ENCODE measurements around the gene CYP46A1. TPM values are rescaled to one million over a fixed set of nuclear protein-coding genes. Genes with fewer than 3 reads are reported as not detected.

Gene CYP46A1
- total RNA-seq, 1 donor from 2014 or later = 1.1 TPM

DNA sequence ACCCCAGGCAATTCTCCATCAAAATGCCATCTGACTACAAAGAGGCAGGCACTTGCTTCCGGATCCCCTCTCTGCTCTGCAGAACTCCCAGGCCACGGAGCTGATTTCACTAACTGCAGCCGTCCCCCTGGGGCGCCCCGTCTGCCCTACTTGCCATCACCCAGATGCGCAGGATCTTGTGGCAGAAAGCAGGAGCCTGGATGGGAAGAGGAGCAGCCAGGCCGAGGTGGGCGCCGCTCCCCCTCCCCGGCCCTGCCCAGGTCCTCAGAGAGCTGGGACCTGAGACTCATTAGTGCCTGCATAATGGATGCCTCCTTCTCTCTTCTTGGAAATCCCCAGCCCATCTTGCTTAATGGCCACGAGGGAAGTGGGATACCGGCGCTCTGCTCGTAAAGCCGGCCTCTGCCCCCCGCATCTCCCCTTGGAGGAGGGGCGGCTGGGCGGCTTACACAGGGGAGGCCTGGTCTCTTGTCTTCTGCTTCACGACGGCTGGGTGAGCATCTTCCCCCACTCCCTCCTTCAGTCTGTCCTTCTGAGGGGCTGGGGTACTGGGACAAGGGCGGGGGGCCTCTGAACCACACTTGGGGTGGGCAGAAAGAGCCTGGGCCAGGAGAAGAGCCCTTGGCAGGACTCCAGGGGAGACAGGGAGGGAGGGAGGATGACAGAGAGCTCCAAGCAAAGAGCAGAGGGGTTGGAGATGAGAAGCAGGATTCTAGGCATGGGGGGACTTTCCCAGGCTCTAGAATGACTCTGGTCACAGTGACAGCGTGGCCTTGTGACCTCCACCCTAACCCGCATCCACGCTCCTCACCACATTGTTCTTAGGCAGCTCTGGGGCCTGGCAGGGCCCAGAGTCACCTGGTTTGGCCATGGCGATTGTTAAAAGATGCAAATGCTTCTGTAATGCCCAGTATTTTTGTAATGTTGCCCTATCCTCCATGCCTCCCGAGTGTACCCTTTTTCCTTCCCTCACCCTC lies 89.7 kb downstream of the CYP46A1 start:
- H3K27ac Mint-ChIP-seq = peak overlapping the region; percentile 51
- Histone ChIP-seq H3F3A (ENCODE audit: low read depth) (no peaks in the 10 kb centered on the region), H3K4me3 (no peak overlapping the region), H4K20me1 (ENCODE audit: low read depth) (no peaks in the 10 kb centered on the region), H3K79me2 (ENCODE audit: low read depth) (no peaks in the 10 kb centered on the region), H3K4me1 (peaks cover 32% of the 10 kb centered on the region), H3K27ac (no peak overlapping the region), H3K9ac (no peak overlapping the region), H3K9me3 (ENCODE audit: low read depth) (peaks cover 3% of the 10 kb centered on the region), H3K4me2 (peak overlapping the region; percentile 39), H3K27me3 (no peaks in the 10 kb centered on the region), H3K36me3 (no peaks in the 10 kb centered on the region), H2AFZ (replicated peaks) (peak overlapping the region; percentile 89)
- DNase-seq (ENCODE audit: low spot score) = peak; percentile 44
- H3K27me3 Mint-ChIP-seq (ENCODE audit: insufficient read depth, low read depth) = peaks cover 10% of the 10 kb centered on the region
- H3K4me3 Mint-ChIP-seq = peak overlapping the region; percentile 46
- no peaks in the 10 kb centered on the region for H3K36me3 Mint-ChIP-seq
- H3K9me3 Mint-ChIP-seq = peaks cover 7% of the 10 kb centered on the region
- H3K4me1 Mint-ChIP-seq = peaks cover 27% of the 10 kb centered on the region
- TF ChIP-seq, protein P1, sequence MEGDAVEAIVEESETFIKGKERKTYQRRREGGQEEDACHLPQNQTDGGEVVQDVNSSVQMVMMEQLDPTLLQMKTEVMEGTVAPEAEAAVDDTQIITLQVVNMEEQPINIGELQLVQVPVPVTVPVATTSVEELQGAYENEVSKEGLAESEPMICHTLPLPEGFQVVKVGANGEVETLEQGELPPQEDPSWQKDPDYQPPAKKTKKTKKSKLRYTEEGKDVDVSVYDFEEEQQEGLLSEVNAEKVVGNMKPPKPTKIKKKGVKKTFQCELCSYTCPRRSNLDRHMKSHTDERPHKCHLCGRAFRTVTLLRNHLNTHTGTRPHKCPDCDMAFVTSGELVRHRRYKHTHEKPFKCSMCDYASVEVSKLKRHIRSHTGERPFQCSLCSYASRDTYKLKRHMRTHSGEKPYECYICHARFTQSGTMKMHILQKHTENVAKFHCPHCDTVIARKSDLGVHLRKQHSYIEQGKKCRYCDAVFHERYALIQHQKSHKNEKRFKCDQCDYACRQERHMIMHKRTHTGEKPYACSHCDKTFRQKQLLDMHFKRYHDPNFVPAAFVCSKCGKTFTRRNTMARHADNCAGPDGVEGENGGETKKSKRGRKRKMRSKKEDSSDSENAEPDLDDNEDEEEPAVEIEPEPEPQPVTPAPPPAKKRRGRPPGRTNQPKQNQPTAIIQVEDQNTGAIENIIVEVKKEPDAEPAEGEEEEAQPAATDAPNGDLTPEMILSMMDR (IDR thresholded peaks at IDR 0.05) = no peak
- no peak for TF ChIP-seq EZH2phosphoT487 (IDR thresholded peaks at IDR 0.05)
- no peak for TF ChIP-seq EZH2 (IDR thresholded peaks at IDR 0.05)

DNA sequence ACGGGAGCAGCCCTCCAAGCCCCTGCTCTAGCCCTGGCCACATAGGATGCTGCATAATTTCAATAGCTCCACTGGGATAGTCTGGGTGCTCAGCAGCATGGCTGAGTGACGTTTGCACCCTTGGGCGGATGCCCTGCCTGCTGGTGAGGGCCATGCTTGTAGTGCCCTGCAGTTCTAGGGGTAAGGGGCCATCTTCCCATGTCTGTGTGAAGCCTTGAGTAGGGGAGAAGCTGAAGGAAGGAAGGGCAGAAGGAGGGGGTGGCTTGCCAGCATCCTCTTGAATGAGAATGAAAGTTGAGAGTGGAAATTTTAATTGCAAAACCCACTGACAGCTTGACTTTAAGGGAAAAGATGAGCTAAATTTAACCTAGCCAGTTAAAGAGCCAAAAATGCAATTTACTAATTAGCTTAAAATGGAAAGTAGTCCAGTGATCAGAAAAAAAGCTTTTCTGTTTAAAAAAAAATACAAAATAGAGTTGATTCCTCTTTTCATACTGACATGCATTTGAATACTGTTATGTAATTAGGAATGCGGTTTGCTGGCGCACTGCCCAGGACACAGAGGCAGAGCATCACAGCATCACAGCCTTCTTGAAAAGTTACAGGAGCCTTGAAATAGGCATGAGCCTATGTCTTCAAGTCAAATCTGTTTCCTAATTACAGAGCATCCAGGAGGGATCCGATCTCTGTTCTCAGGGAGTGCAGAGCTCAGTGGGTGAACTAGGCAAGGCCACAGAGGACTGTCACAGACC lies 90.6 kb downstream of the CYP46A1 start:
- Histone ChIP-seq H3K9ac (no peak overlapping the region), H2AFZ (replicated peaks) (no peak overlapping the region), H3K4me1 (peaks cover 32% of the 10 kb centered on the region), H3K36me3 (no peaks in the 10 kb centered on the region), H4K20me1 (ENCODE audit: low read depth) (no peaks in the 10 kb centered on the region), H3F3A (ENCODE audit: low read depth) (no peaks in the 10 kb centered on the region), H3K27ac (no peak overlapping the region), H3K27me3 (no peaks in the 10 kb centered on the region), H3K4me2 (no peak overlapping the region), H3K9me3 (ENCODE audit: low read depth) (peaks cover 3% of the 10 kb centered on the region), H3K79me2 (ENCODE audit: low read depth) (no peaks in the 10 kb centered on the region), H3K4me3 (no peak overlapping the region)
- H3K27me3 Mint-ChIP-seq (ENCODE audit: insufficient read depth, low read depth) = peaks cover 10% of the 10 kb centered on the region
- H3K9me3 Mint-ChIP-seq = peaks cover 10% of the 10 kb centered on the region
- no peak for DNase-seq (ENCODE audit: low spot score)
- no peaks in the 10 kb centered on the region for H3K36me3 Mint-ChIP-seq
- peaks cover 27% of the 10 kb centered on the region for H3K4me1 Mint-ChIP-seq
- H3K27ac Mint-ChIP-seq = peak overlapping the region; percentile 73
- TF ChIP-seq, protein P1 (IDR thresholded peaks at IDR 0.05) = no peak
- TF ChIP-seq EZH2phosphoT487 (IDR thresholded peaks at IDR 0.05) (no peak), EZH2 (IDR thresholded peaks at IDR 0.05) (no peak)
- peak overlapping the region; percentile 46 for H3K4me3 Mint-ChIP-seq

DNA sequence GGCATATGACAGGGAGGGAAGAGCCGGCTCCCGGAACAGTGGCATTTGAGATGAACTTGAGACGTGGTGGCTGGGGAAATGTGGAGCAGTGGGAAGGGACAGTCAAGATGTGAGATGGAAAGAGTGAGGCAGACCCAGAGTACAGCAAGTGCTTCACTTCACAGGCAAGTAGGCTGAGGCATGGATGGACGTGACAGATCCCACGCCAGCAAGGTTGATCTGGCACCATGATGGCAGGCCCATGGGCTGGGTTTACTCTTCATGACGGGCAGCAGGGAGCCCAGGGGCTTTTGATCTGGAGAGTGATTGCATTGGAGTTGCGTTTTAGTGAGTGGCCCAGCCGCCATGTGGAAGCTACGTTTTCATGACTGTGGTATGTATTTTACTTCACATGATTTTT lies 91.3 kb downstream of the CYP46A1 start:
- Mint-ChIP-seq H3K36me3 (no peaks in the 10 kb centered on the region), H3K9me3 (peaks cover 8% of the 10 kb centered on the region), H3K4me1 (peaks cover 27% of the 10 kb centered on the region), H3K27ac (peak overlapping the region; percentile 73), H3K4me3 (no peak overlapping the region), H3K27me3 (ENCODE audit: insufficient read depth, low read depth) (peaks cover 10% of the 10 kb centered on the region)
- TF ChIP-seq EZH2phosphoT487 (IDR thresholded peaks at IDR 0.05) = no peak
- no peak overlapping the region for H3K4me3 ChIP-seq
- no peak for DNase-seq (ENCODE audit: low spot score)
- no peaks in the 10 kb centered on the region for H3F3A ChIP-seq (ENCODE audit: low read depth)
- no peaks in the 10 kb centered on the region for H4K20me1 ChIP-seq (ENCODE audit: low read depth)
- H3K27ac ChIP-seq = no peak overlapping the region
- H3K36me3 ChIP-seq = no peaks in the 10 kb centered on the region
- no peak overlapping the region for H3K9ac ChIP-seq
- H3K4me2 ChIP-seq = no peak overlapping the region
- no peaks in the 10 kb centered on the region for H3K79me2 ChIP-seq (ENCODE audit: low read depth)
- H2AFZ ChIP-seq (replicated peaks) = no peak overlapping the region
- H3K9me3 ChIP-seq (ENCODE audit: low read depth) = peaks cover 3% of the 10 kb centered on the region
- peaks cover 32% of the 10 kb centered on the region for H3K4me1 ChIP-seq
- no peaks in the 10 kb centered on the region for H3K27me3 ChIP-seq

Other genes starting within 250 kb of the CYP46A1 start
- 54.7 and 68.0 TPM in 2 replicates for gene SETD3, start 203.4 kb upstream of the CYP46A1 start, total RNA-seq (ENCODE audit: low replicate concordance)
- gene CCNK, start 202.9 kb upstream of the CYP46A1 start, total RNA-seq (ENCODE audit: low replicate concordance) = 18.1 and 19.0 TPM in 2 replicates
- gene CCDC85C, start 80.1 kb upstream of the CYP46A1 start, total RNA-seq (ENCODE audit: low replicate concordance) = 19.0 and 41.3 TPM in 2 replicates
- gene HHIPL1, start 39.2 kb upstream of the CYP46A1 start, total RNA-seq (ENCODE audit: low replicate concordance) = 0.32 and 1.2 TPM in 2 replicates
- 47.7 and 57.2 TPM in 2 replicates for gene EML1, start 109.1 kb downstream of the CYP46A1 start, total RNA-seq (ENCODE audit: low replicate concordance)

Data from neural progenitor cell (in vitro differentiated cells).